GM12878 (cell line): ENCODE results near the gene ZNF17. TPM values are rescaled to one million over a fixed set of nuclear protein-coding genes. Genes with fewer than 3 reads are reported as not detected.

Experiments
- ATAC-seq: fragments of 200-7000 bp; cut with Tn5 transposase; 3 replicates; pipeline ENCODE4 v1.9.1; 2020; ENCODE audit warnings: mild to moderate bottlenecking, moderate library complexity
- BruUV-seq: library from RNA; stranded (reverse); fragments of 400-500 nt; replicated peaks from 2 replicates; lab custom pipeline; 2021; lab: Mats Ljungman, UMichigan
- CTCF ChIA-PET: fragments of 300-600 bp; sonication (Branson Sonifier 250); formaldehyde crosslinking; extraction: SDS; loops from one replicate; lab custom pipeline; 2021; ENCODE audit warnings: inconsistent platforms; lab: Yijun Ruan, JAX
- POLR2A ChIA-PET: fragments of 350-600 bp; formaldehyde crosslinking; extraction: SDS; loops from one replicate; lab custom pipeline; 2021; ENCODE audit warnings: inconsistent platforms; lab: Charles Lee
- RAD21 ChIA-PET: fragments of 300-600 bp; sonication (Branson Sonifier 250); formaldehyde crosslinking; loops from one replicate; lab custom pipeline; 2023; ENCODE audit warnings: antibody characterized with exemption; ENCODE audit not compliant: unreplicated experiment; lab: Charles Lee
- SMC1A ChIA-PET: fragments of 300-600 bp; sonication (Branson Sonifier 250); formaldehyde crosslinking; loops from one replicate; lab custom pipeline; 2023; ENCODE audit not compliant: unreplicated experiment, uncharacterized antibody; lab: Charles Lee
- DNase-seq: peaks from one replicate; pipeline ENCODE4 v3.0.0-alpha.2; 2011; ENCODE audit warnings: low read depth, low spot score
- FAIRE-seq: peaks from 3 replicates; lab custom pipeline; 2011; peaks lifted over from hg19 to GRCh38; lab: Jason Lieb, UNC
- H2AFZ ChIP-seq: 2 replicates; pipeline ENCODE4 v1.6.0; 2011; ENCODE audit warnings: low read depth, low read length, control low read depth; ENCODE audit not compliant: control insufficient read depth
- H3K27ac ChIP-seq: 2 replicates; pipeline ENCODE4 v1.5.1; 2011; ENCODE audit warnings: control low read depth; ENCODE audit not compliant: control insufficient read depth, insufficient read depth
- H3K27me3 ChIP-seq, 2 experiments: replicated peaks in 1 of 2; 2 replicates each; pipeline versions ENCODE4 v1.6.0 to v1.6.1; 2011; ENCODE audit warnings: low read length in 1 of 2; ENCODE audit not compliant: control insufficient read depth in 2 of 2, insufficient read depth in 2 of 2
- H3K36me3 ChIP-seq, 2 experiments: 2 replicates each; pipeline ENCODE4 v1.5.1; 2011; ENCODE audit warnings: low read length in 1 of 2; ENCODE audit not compliant: control insufficient read depth in 2 of 2, insufficient read depth in 2 of 2
- H3K4me1 ChIP-seq: 2 replicates; pipeline ENCODE4 v1.6.1; 2011; ENCODE audit warnings: mild to moderate bottlenecking, low read length, moderate library complexity, mixed read lengths; ENCODE audit not compliant: control insufficient read depth, insufficient read depth
- H3K4me2 ChIP-seq: 2 replicates; pipeline ENCODE4 v1.6.0; 2011; ENCODE audit warnings: control low read depth; ENCODE audit not compliant: control insufficient read depth, insufficient read depth
- H3K4me3 ChIP-seq: fragments of 200-600 bp; sonication (generic); 2 replicates; pipeline ENCODE4 v1.5.1; 2016
- H3K79me2 ChIP-seq: 2 replicates; pipeline ENCODE4 v1.6.0; 2011; ENCODE audit warnings: low read length; ENCODE audit not compliant: control insufficient read depth, insufficient read depth
- H3K9ac ChIP-seq: 2 replicates; pipeline ENCODE4 v1.8.0; 2011; ENCODE audit warnings: low read length, control low read depth, mixed read lengths; ENCODE audit not compliant: control insufficient read depth, insufficient read depth
- H3K9me3 ChIP-seq: replicated peaks from 3 replicates; pipeline ENCODE4 v1.5.1; 2011; ENCODE audit warnings: mild to moderate bottlenecking, low read length; ENCODE audit not compliant: control insufficient read depth, insufficient read depth
- H4K20me1 ChIP-seq: 2 replicates; pipeline ENCODE4 v1.6.0; 2011; ENCODE audit not compliant: control insufficient read depth, insufficient read depth
- BRCA1 ChIP-seq: IDR thresholded peaks from 2 replicates; pipeline ENCODE4 v1.6.1; 2011; ENCODE audit warnings: low read depth, low read length, improper control_type of control experiment
- KDM1A ChIP-seq: fragments of 200-600 bp; sonication (generic); IDR thresholded peaks from 2 replicates; pipeline ENCODE4 v1.6.1; 2016; ENCODE audit warnings: borderline replicate concordance
- PAX8 ChIP-seq: fragments of 450-650 bp; IDR thresholded peaks from 2 replicates; pipeline ENCODE4 v1.6.1; 2017; ENCODE audit warnings: mild to moderate bottlenecking, moderate library complexity
- POLR2AphosphoS2 ChIP-seq: IDR thresholded peaks from 2 replicates; pipeline ENCODE4 v1.6.1; 2011; ENCODE audit warnings: low read depth, mild to moderate bottlenecking, low read length, improper control_type of control experiment, moderate library complexity
- SMAD1 ChIP-seq: fragments of 450-650 bp; IDR thresholded peaks from 2 replicates; pipeline ENCODE4 v1.6.1; 2018; ENCODE audit warnings: mild to moderate bottlenecking, low read depth; ENCODE audit not compliant: partially characterized antibody
- SPI1 ChIP-seq: IDR thresholded peaks from 2 replicates; pipeline ENCODE4 v1.6.1; 2011; ENCODE audit warnings: low read depth, mild to moderate bottlenecking, low read length, moderate library complexity, borderline replicate concordance; ENCODE audit not compliant: insufficient read depth
- SREBF1 ChIP-seq: IDR thresholded peaks from 2 replicates; pipeline ENCODE4 v1.6.1; 2012; ENCODE audit warnings: mild to moderate bottlenecking, low read length
- TAF1 ChIP-seq: IDR thresholded peaks from 2 replicates; pipeline ENCODE4 v1.6.1; 2011; ENCODE audit warnings: mild to moderate bottlenecking, low read depth, low read length, borderline replicate concordance
- TCF7 ChIP-seq: IDR thresholded peaks from 2 replicates; pipeline ENCODE4 v1.6.1; 2014; ENCODE audit warnings: antibody characterized with exemption, borderline replicate concordance
- WRNIP1 ChIP-seq: IDR thresholded peaks from 2 replicates; pipeline ENCODE4 v1.6.1; 2011; ENCODE audit warnings: low read depth, low read length, improper control_type of control experiment, borderline replicate concordance
- ZNF217 ChIP-seq: fragments of 450-650 bp; IDR thresholded peaks from 2 replicates; pipeline ENCODE4 v1.6.1; 2017; ENCODE audit warnings: antibody characterized with exemption, mild to moderate bottlenecking
- WGBS: methylation state at CpG from one replicate; pipeline ENCODE4 v1.1.6; 2016; ENCODE audit warnings: low lambda C conversion rate; ENCODE audit not compliant: insufficient replicate concordance, insufficient coverage; ENCODE audit errors: missing lambda C conversion rate; 5-methylcytosine and 5-hydroxymethylcytosine counted together
- in situ Hi-C: fragments of 300-500 bp; cut with MboI; formaldehyde crosslinking; loops from 9 replicates; pipeline ENCODE4 v1.14.3; 2018; ENCODE audit warnings: mixed read lengths
- intact Hi-C: fragments of 100-400 bp; cut with micrococcal nuclease; formaldehyde crosslinking; loops from one replicate; pipeline ENCODE4 v1.14.2; 2022; ENCODE audit not compliant: unreplicated experiment
- polyA plus RNA-seq, 11 experiments: library from polyadenylated mRNA; depleted of rRNA in 4 of 11; unstranded in 6 of 11; stranded (reverse) in 5 of 11; fragments of >200 nt; fragmentation: Nextera tagmentation in 4 of 11; fragmentation: Illumina TruSeq in 1 of 11; extraction: Ambion mirVana in 4 of 11; extraction: Trizol in 1 of 11; gene quantifications; 1 replicate in 1 of 11; 2 replicates in 10 of 11; pipeline versions ENCODE4 v1.2.1 to v1.2.3, GENCODE V29; 2011 to 2016; ENCODE audit warnings: inconsistent platforms in 2 of 11, missing spikeins in 2 of 11, low read depth in 1 of 11
- total RNA-seq, 4 experiments: library from RNA; depleted of rRNA in 3 of 4; stranded (reverse); fragments of >200 nt in 3 of 4; fragmentation: Illumina TruSeq in 1 of 4; extraction: Trizol in 1 of 4; gene quantifications; 2 replicates each; pipeline versions ENCODE4 v1.2.1 to v1.2.3, GENCODE V29; 2013 to 2021
- TF ChIP-seq, protein P1 (sequence below): IDR thresholded peaks from 2 replicates; pipeline ENCODE4 v1.6.1; 2011; ENCODE audit warnings: low read depth, low read length, improper control_type of control experiment, borderline replicate concordance

ZNF17 gene
- total and polyA plus RNA-seq, 10 of the 15 experiments (the other 5 are each of a cell fraction or from before 2014, with no cell fraction given): 4.4 to 11.3 (median 7.8) TPM

- RAD21 ChIA-PET: no interaction called here
- no TSS peak for BruUV-seq
- intact Hi-C loops: no loop called here
- no peaks in the 10 kb centered on the region for H3K27me3 ChIP-seq
- in situ Hi-C loops: no loop called here
- H2AFZ ChIP-seq: no peak overlapping the region
- no peak for TF ChIP-seq WRNIP1
- TF ChIP-seq, protein P1, sequence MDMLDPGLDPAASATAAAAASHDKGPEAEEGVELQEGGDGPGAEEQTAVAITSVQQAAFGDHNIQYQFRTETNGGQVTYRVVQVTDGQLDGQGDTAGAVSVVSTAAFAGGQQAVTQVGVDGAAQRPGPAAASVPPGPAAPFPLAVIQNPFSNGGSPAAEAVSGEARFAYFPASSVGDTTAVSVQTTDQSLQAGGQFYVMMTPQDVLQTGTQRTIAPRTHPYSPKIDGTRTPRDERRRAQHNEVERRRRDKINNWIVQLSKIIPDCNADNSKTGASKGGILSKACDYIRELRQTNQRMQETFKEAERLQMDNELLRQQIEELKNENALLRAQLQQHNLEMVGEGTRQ: no peak
- no peak for TF ChIP-seq KDM1A
- TF ChIP-seq POLR2AphosphoS2: no peak
- no peak for TF ChIP-seq SREBF1
- TF ChIP-seq PAX8: no peak
- TF ChIP-seq SPI1: no peak
- no peak for TF ChIP-seq TCF7
- no peak for TF ChIP-seq BRCA1
- no peak for TF ChIP-seq ZNF217
- no peak for TF ChIP-seq TAF1
- TF ChIP-seq SMAD1: no peak
- 96% methylated on average over 3 of the region's 3 CpGs for WGBS
- POLR2A ChIA-PET: no interaction called here
- SMC1A ChIA-PET: no interaction called here
- H3K36me3 ChIP-seq: peaks cover 5 to 23% of the 10 kb centered on the region in 2 experiments
- H3K4me2 ChIP-seq: no peak overlapping the region
- CTCF ChIA-PET: no interaction called here
- ATAC-seq (no peak), DNase-seq (no peak), FAIRE-seq (no peak)
- H3K4me1 ChIP-seq: no peaks in the 10 kb centered on the region
- no peaks in the 10 kb centered on the region for H4K20me1 ChIP-seq
- H3K79me2 ChIP-seq: no peaks in the 10 kb centered on the region
- H3K27ac ChIP-seq: no peak overlapping the region
- no peak overlapping the region for H3K4me3 ChIP-seq
- no peak overlapping the region for H3K9ac ChIP-seq
- peaks cover 25% of the 10 kb centered on the region for H3K9me3 ChIP-seq
Measured at GRCh38 chr19:57421037-57421436, 10.1 kb downstream of the ZNF17 start.
